ENCODE data around the gene SLC30A10.
"Not testable (repeated sequence)": the region's sequence is repeated elsewhere in the genome, so short reads cannot be mapped to it uniquely, and the experiment has no call there.

The SLC30A10 gene

DNA sequence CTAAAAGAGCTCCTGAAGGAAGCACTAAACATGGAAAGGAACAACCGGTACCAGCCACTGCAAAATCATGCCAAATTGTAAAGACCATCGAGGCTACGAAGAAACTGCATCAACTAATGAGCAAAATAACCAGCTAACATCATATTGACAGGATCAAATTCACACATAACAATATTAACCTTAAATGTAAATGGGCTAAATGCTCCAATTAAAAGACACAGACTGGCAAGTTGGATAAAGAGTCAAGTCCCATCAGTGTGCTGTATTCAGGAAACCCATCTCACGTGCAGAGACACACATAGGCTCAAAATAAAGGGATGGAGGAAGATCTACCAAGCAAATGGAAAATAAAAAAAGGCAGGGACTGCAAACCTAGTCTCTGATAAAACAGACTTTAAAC lies 39.7 kb downstream of the SLC30A10 start:
- not testable (repeated sequence) for DNase-seq

DNA sequence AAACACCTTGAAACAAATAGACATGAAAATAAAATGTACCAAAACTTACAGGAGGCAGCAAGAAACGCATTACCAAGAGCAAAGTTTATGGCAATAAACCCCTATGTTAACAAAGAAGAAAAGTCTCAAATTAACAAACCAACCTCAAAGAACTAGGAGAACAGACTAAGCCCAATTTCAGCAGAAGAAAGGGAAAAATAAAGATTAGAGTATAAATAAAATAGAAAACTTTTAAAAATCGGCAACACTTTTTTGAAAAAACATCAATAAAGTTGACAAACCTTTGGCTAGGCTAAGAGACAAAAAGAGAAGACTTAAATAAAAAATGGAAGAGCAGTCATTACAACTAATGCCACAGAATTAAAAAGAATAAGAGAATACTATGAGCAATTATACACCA lies 42.7 kb downstream of the SLC30A10 start:
- DNase-seq, result no peak

DNA sequence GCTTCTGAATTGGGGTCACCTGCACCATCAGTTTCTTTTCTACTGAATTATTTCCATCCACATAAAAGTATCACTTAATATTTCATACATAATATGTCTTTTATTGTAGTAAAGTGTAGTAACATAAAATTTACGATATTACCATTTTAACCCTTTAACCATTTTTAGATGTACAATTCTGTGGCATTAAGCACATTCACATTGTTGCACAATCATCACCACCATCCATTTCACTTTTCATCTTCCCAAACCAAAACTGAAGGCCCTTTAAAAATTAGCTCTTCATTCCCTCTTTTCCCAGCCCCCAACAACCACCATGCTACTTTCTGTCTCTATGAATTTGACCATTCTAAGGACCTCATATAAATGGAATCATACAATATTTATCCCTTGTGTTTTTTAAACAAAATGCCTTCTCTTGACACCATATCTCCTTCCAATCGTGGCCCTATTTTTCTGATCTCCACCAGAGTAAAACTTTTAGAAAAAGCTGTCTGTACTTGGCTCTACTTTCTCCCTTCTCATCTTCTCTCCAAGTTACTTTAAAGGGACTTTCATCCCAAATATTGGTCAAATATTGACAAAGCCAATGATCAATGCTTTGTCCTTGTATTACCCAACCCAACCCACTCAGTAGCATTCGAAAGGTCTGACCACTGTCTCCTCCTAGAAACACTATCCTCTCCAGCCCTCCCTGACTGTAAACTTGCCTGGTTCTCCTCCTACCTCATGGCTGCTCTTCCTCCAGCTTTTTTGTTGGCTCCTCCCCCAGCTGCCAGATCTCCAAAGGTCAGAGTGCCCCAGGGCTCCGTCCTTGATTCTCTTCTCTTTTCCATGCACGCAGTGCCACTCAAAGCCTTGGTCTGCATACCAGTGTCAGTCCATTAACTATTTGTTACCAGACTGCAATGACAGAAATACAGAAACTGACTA lies 44.7 kb downstream of the SLC30A10 start:
- no peak for DNase-seq

DNA sequence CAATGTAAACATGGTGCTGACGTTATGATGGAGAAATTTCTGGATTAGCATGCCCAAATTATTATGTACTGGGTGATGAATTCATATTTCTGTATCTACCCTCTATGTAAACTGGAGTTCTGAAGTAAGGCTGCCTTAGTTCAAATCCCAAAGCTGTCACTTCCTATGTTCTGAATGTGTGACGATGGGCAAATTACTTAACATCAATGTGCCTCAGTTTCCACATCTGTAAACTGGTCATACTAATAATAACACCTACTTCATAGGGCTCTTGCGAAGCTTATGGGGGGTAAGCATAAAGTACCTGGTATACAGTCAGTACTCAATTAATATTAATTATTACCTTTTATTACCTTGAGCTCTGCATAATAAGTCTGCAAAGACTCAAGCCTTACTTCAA lies 45.6 kb downstream of the SLC30A10 start:
- no peak for DNase-seq

DNA sequence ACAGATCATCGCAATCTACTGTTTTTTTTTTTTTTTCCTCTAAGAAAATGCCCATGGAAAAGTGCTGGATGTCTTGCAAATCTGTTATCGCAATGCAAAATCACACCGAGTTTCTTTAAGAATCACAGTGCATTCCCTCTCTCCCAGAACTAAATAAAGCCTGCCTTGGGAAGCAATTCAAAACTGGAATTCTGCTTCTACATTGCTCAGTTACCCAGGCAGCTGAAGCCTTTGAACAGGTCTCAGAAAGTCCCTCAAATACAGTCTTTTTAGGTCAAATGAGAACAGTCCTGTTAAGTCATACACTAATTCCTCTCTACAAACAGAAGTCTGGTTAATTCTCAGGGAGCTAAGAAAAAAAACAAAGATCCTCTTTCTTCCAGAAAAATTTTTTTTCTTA lies 46.3 kb downstream of the SLC30A10 start:
- DNase-seq, result no peak

DNA sequence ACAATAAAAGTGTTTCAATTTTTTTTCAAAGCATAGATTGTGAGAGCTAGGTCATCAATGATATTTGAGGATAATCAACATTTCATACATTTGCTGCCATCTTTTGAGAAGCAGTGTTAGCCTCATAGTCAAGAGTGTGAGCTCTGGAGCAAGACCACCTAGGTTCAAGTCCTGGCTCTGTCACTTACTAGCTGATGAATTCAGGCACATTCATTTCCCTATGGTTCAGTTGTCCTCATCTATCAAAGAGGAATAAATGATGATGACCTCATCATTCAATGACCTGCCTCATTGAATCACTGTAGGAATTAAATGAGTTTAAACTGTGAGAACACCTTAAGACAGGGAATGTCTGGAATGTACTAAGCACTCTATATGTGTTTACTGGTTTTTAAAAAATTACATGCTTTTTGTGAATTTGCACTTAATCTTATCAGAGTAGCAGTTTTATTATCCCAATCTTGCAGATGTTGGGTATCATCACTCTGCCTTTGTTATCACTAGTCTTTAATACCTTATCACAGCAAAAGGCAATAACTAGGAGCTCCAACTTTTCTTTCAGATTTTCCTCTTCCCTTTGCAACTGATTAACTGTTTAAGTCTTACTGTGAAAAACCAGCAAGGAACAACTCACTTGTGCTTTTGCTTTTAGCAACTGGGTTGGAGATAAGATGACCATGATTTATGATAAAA lies 47.4 kb downstream of the SLC30A10 start:
- no peak for DNase-seq

DNA sequence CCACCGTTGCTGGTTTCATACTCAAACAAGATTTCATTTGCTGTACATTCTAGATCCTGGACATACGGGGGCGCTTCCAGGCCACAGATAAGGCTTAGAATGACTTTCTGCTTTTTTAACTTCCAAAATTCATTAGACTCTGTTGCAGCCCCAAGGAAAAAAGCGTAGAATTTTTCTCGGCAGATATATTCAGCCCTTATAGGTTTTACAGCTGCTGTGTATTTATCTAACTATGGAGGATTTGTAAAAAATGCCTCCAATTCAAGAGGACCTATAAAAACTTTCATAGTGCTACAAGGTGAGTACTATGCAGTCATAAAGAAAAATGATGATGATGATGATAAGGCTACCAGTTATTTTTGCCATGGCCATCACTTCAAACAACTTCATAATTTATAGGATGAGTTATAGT lies 51.6 kb downstream of the SLC30A10 start:
- no peak for DNase-seq

DNA sequence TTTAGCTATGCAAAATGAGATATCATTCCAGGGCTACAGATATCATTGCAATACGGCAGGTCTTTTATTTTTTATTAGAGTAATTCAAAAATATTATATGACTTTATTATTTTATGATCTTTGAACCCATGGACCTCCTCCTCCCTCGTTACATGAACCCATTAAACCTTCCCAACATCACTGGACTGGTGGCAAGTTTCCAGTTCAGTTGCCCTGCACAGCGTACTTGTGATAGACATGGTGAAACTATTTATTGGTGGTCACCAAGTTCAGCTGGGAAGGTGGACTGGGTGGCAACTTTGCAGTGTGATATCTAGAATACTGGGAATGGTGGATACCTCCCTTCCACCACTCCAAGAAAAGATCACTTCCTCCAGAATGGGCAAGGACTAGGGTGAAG lies 52.5 kb downstream of the SLC30A10 start:
- no peak for DNase-seq

DNA sequence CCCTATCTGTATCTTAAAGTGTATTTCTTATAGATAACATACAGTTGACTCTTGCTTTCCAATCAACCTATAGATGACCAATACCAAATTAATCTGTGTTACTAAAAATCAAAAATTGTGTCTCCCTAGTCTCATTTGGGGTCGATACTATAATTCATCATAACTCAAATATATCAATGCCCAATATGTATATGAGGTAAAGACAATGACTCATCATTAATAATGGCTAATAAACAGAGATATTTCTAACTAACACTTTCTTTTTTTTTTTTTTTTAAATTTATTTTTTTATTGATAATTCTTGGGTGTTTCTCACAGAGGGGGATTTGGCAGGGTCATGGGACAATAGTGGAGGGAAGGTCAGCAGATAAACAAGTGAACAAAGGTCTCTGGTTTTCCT lies 55.8 kb downstream of the SLC30A10 start:
- not testable (repeated sequence) for DNase-seq

DNA sequence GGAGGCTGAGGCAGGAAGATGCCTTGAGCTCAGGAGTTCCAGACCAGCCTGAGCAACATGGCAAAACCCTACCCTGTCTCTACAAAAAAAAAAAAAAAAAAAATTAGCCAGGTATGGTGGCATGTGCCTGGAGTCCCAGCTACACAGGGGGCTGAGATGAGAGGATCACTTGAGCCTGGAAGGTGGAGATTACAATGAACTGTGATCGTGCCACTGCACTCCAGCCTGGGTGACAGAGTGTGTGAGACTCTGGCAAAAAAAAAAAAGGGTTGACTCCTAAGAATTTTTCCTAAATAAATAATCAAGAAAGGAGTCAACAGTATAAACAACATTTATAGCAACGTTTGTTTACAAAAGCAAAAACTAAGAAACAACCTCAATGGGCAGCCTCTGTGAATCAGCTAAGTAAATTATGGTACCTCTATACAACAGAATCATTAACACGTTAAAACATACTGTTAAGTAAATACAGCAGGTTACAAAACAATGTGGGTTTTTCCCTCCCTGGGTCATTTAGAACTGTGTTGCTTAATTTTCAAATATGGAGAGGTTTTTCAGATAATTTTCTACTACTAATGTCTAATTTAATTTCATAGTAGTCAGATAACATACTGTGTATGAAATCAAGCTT lies 56.8 kb downstream of the SLC30A10 start:
- no peak for DNase-seq

DNA sequence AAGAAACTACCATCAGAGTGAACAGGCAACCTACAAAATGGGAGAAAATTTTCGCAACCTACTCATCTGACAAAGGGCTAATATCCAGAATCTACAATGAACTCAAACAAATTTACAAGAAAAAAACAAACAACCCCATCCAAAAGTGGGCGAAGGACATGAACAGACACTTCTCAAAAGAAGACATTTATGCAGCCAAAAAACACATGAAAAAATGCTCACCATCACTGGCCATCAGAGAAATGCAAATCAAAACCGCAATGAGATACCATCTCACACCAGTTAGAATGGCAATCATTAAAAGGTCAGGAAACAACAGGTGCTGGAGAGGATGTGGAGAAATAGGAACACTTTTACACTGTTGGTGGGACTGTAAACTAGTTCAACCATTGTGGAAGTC lies 59.7 kb downstream of the SLC30A10 start:
- not testable (repeated sequence) for DNase-seq

Measured in activated effector memory CD4-positive, alpha-beta T cell treated with anti-CD3 and anti-CD28 coated beads, Interleukin-2, amount 50 U/mL, for 16 hours (primary cell).